Activated naive CD4-positive, alpha-beta T cell (primary cell): Measurements from ENCODE around the gene GGNBP2.
A peak's percentile ranks its signal among the peaks of the same experiment; 100 is the strongest.

Experiments
- DNase-seq, 4 experiments: peaks; one replicate each; lab custom pipeline; 2025; lab: John Stamatoyannopoulos, UW

Gene GGNBP2

GRCh38 chr17:36550491-36551417 is 6.0 kb downstream of the GGNBP2 start:
- DNase-seq, result no peak

GRCh38 chr17:36553459-36553858 is 8.7 kb downstream of the GGNBP2 start:
- no peak for DNase-seq

GRCh38 chr17:36566081-36566480 is 21.4 kb downstream of the GGNBP2 start:
- no peak for DNase-seq

- DNase-seq, result no peak
Observed at GRCh38 chr17:36575028-36575427, 30.3 kb downstream of the GGNBP2 start.

GRCh38 chr17:36576793-36577192 is 32.1 kb downstream of the GGNBP2 start:
- no peak for DNase-seq

- DNase-seq, result no peak
Observed at GRCh38 chr17:36578671-36579070, 34.0 kb downstream of the GGNBP2 start.

- DNase-seq, result no peak
Observed at GRCh38 chr17:36583787-36584186, 39.1 kb downstream of the GGNBP2 start.

GRCh38 chr17:36586138-36586537 is 41.4 kb downstream of the GGNBP2 start:
- no peak for DNase-seq

- DNase-seq, result no peak
Observed at GRCh38 chr17:36590082-36590481, 45.4 kb downstream of the GGNBP2 start.

- DNase-seq, result peak; percentile 37 to 67 (median 56)
Observed at GRCh38 chr17:36591434-36592315, 47.0 kb downstream of the GGNBP2 start, which contains the start of gene DHRS11. Gene DHRS11, plus strand, starts transcription at chr17:36591879. Its CDS starts 131 bp downstream, at chr17:36592010.

- no peak for DNase-seq
Observed at GRCh38 chr17:36592316-36592715, 47.6 kb downstream of the GGNBP2 start.

GRCh38 chr17:36592716-36593321 is 48.1 kb downstream of the GGNBP2 start:
- no peak for DNase-seq

- no peak for DNase-seq
Observed at GRCh38 chr17:36593656-36594316, 49.1 kb downstream of the GGNBP2 start.

- DNase-seq, result no peak
Observed at GRCh38 chr17:36594626-36595401, 50.1 kb downstream of the GGNBP2 start.

GRCh38 chr17:36597226-36597625 is 52.5 kb downstream of the GGNBP2 start:
- no peak for DNase-seq

GRCh38 chr17:36597866-36598777 is 53.4 kb downstream of the GGNBP2 start:
- DNase-seq, result no peak

- no peak for DNase-seq
Observed at GRCh38 chr17:36598951-36599401, 54.3 kb downstream of the GGNBP2 start.

- DNase-seq, result no peak
Observed at GRCh38 chr17:36599546-36600250, 55.0 kb downstream of the GGNBP2 start.

- DNase-seq, result no peak
Observed at GRCh38 chr17:36600465-36600864, 55.7 kb downstream of the GGNBP2 start.
